GM23338 (cell line): ENCODE data around the gene CHST13. TPM values are rescaled to one million over a fixed set of nuclear protein-coding genes. Genes with fewer than 3 reads are reported as not detected.

ENCODE experiments used
- ATAC-seq: fragments of 200-7000 bp; cut with Tn5 transposase; 3 replicates; pipeline ENCODE4 v1.9.1; 2020
- DNase-seq: peaks from one replicate; pipeline ENCODE4 v3.0.0-alpha.2; 2015; ENCODE audit warnings: low spot score
- H2AFZ ChIP-seq: fragments of 200-600 bp; sonication (generic); 2 replicates; pipeline ENCODE4 v1.8.0; 2016; ENCODE audit warnings: antibody characterized with exemption, mild to moderate bottlenecking, moderate library complexity
- H3F3A ChIP-seq: fragments of 200-600 bp; sonication (generic); replicated peaks from 2 replicates; pipeline ENCODE4 v1.8.0; 2017; ENCODE audit warnings: antibody characterized with exemption, mixed run types, low read depth
- H3K27ac ChIP-seq: fragments of 200-600 bp; sonication (generic); 2 replicates; pipeline ENCODE4 v1.6.1; 2016; ENCODE audit warnings: low read depth
- H3K27me3 ChIP-seq: fragments of 200-600 bp; sonication (generic); 2 replicates; pipeline ENCODE4 v1.8.0; 2016; ENCODE audit warnings: mild to moderate bottlenecking, mixed run types, moderate library complexity; ENCODE audit not compliant: insufficient read depth
- H3K36me3 ChIP-seq: fragments of 200-600 bp; sonication (generic); 2 replicates; pipeline ENCODE4 v1.8.0; 2016; ENCODE audit warnings: mild to moderate bottlenecking; ENCODE audit not compliant: insufficient read depth
- H3K4me1 ChIP-seq: fragments of 200-600 bp; sonication (generic); 2 replicates; pipeline ENCODE4 v1.8.0; 2016; ENCODE audit warnings: mild to moderate bottlenecking, moderate library complexity; ENCODE audit not compliant: insufficient read depth
- H3K4me2 ChIP-seq: fragments of 200-600 bp; sonication (generic); 2 replicates; pipeline ENCODE4 v1.7.1; 2017; ENCODE audit warnings: mixed run types
- H3K4me3 ChIP-seq: fragments of 200-600 bp; sonication (generic); 2 replicates; pipeline ENCODE4 v1.6.1; 2016; ENCODE audit warnings: mixed run types
- H3K79me2 ChIP-seq: fragments of 200-600 bp; sonication (generic); replicated peaks from 2 replicates; pipeline ENCODE4 v1.8.0; 2017; ENCODE audit warnings: mild to moderate bottlenecking; ENCODE audit not compliant: insufficient read depth
- H3K9me2 ChIP-seq: fragments of 200-600 bp; sonication (generic); 2 replicates; pipeline ENCODE4 v1.8.0; 2017; ENCODE audit not compliant: insufficient read depth
- H4K20me1 ChIP-seq: fragments of 200-600 bp; sonication (generic); replicated peaks from 2 replicates; pipeline ENCODE4 v1.8.0; 2017; ENCODE audit warnings: mild to moderate bottlenecking; ENCODE audit not compliant: insufficient read depth
- H3K27ac Mint-ChIP-seq: 2 replicates; pipeline ENCODE4 v1.8.0; 2020; ENCODE audit warnings: inconsistent platforms, mild to moderate bottlenecking, moderate library complexity, mixed read lengths
- H3K27me3 Mint-ChIP-seq: 3 replicates; pipeline ENCODE4 v1.8.0; 2022; ENCODE audit warnings: low read depth, mild to moderate bottlenecking, moderate library complexity, mixed read lengths, inconsistent platforms; ENCODE audit not compliant: insufficient read depth, poor library complexity
- H3K36me3 Mint-ChIP-seq: 3 replicates; pipeline ENCODE4 v1.8.0; 2021; ENCODE audit warnings: low read depth, mild to moderate bottlenecking, inconsistent platforms, moderate library complexity, mixed read lengths
- H3K4me1 Mint-ChIP-seq: 3 replicates; pipeline ENCODE4 v1.8.0; 2020; ENCODE audit warnings: mild to moderate bottlenecking, inconsistent platforms, mixed read lengths
- H3K4me3 Mint-ChIP-seq: 3 replicates; pipeline ENCODE4 v1.8.0; 2021; ENCODE audit warnings: moderate library complexity, mild to moderate bottlenecking, inconsistent platforms, mixed read lengths
- H3K9me3 Mint-ChIP-seq: 3 replicates; pipeline ENCODE4 v1.8.0; 2020; ENCODE audit warnings: moderate library complexity, mild to moderate bottlenecking, inconsistent platforms, mixed read lengths
- EZH2phosphoT487 ChIP-seq: fragments of 200-600 bp; sonication (generic); IDR thresholded peaks from one replicate; pipeline ENCODE4 v1.8.1; 2018; ENCODE audit warnings: antibody characterized with exemption; ENCODE audit not compliant: unreplicated experiment
- ZNF114 ChIP-seq: fragments of 250-450 bp; sonication (Bioruptor Pico); IDR thresholded peaks from 2 replicates; pipeline ENCODE4 v1.5.0; 2020; ENCODE audit warnings: mild to moderate bottlenecking, moderate library complexity
- polyA plus RNA-seq: library from polyadenylated mRNA; unstranded; fragments of >200 nt; fragmentation: Nextera tagmentation; extraction: Ambion mirVana; gene quantifications from 2 replicates; pipeline ENCODE4 v1.2.1, GENCODE V29; 2016
- total RNA-seq: library from RNA; depleted of rRNA; stranded (reverse); fragments of >200 nt; shearing (Covaris generic); gene quantifications from 2 replicates; pipeline ENCODE4 v1.2.3, GENCODE V29; 2014
- TF ChIP-seq, protein P1 (sequence below): IDR thresholded peaks from one replicate; pipeline ENCODE4 v1.6.1; 2018; ENCODE audit warnings: antibody characterized with exemption; ENCODE audit not compliant: unreplicated experiment
- TF ChIP-seq, protein P2 (sequence below): fragments of 250-450 bp; sonication (Bioruptor Pico); IDR thresholded peaks from 2 replicates; pipeline ENCODE4 v1.5.0; 2020; ENCODE audit warnings: mild to moderate bottlenecking, moderate library complexity
- TF ChIP-seq, protein P3 (sequence below): IDR thresholded peaks from 2 replicates; pipeline ENCODE4 v1.6.1; 2016; ENCODE audit warnings: antibody characterized with exemption

CHST13 gene
- total and polyA plus RNA-seq, 2 experiments from 2014 or later, result 3.7 to 8.4 TPM

DNA sequence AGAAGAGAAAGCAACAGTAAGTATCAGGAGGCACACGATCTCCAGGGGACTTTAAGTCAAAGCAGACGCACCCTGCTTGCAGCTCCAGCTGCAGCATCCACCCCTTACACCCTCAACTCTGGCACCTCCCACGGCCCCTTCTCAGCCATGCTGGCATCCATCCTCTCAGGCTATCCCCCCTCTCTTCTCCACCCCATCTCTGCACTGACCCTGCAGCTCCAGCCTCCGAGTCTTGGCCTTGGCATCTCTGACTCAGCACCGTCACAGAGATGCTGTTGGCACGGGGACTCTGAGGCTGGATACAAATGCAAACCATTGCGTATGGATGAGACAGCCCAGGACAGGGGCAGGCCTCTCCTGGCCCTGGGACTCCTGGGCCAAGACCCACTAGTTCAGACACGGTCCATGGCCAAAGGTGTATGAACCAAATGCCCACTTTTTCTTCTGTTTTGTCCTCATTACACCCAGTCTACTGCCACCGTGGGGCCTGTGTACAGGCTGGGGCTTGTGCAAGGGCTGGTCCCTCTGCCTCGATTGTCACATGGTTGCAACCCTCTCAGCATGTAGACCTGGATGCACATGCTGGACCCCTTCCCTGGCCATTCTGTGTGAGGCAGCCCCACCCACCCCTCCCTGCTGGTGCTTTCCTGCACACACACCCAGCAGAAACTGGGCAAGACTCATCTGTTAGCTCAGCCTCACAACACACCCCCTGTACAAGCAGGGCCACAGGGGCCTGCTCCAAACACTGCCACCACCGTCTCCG, 29.6 kb upstream of the CHST13 start (continued):
- TF ChIP-seq, protein P1, sequence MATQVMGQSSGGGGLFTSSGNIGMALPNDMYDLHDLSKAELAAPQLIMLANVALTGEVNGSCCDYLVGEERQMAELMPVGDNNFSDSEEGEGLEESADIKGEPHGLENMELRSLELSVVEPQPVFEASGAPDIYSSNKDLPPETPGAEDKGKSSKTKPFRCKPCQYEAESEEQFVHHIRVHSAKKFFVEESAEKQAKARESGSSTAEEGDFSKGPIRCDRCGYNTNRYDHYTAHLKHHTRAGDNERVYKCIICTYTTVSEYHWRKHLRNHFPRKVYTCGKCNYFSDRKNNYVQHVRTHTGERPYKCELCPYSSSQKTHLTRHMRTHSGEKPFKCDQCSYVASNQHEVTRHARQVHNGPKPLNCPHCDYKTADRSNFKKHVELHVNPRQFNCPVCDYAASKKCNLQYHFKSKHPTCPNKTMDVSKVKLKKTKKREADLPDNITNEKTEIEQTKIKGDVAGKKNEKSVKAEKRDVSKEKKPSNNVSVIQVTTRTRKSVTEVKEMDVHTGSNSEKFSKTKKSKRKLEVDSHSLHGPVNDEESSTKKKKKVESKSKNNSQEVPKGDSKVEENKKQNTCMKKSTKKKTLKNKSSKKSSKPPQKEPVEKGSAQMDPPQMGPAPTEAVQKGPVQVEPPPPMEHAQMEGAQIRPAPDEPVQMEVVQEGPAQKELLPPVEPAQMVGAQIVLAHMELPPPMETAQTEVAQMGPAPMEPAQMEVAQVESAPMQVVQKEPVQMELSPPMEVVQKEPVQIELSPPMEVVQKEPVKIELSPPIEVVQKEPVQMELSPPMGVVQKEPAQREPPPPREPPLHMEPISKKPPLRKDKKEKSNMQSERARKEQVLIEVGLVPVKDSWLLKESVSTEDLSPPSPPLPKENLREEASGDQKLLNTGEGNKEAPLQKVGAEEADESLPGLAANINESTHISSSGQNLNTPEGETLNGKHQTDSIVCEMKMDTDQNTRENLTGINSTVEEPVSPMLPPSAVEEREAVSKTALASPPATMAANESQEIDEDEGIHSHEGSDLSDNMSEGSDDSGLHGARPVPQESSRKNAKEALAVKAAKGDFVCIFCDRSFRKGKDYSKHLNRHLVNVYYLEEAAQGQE, result no peak
- TF ChIP-seq ZNF114 (CRISPR knock-in tag) (no peak), EZH2phosphoT487 (no peak)
- TF ChIP-seq, protein P2, sequence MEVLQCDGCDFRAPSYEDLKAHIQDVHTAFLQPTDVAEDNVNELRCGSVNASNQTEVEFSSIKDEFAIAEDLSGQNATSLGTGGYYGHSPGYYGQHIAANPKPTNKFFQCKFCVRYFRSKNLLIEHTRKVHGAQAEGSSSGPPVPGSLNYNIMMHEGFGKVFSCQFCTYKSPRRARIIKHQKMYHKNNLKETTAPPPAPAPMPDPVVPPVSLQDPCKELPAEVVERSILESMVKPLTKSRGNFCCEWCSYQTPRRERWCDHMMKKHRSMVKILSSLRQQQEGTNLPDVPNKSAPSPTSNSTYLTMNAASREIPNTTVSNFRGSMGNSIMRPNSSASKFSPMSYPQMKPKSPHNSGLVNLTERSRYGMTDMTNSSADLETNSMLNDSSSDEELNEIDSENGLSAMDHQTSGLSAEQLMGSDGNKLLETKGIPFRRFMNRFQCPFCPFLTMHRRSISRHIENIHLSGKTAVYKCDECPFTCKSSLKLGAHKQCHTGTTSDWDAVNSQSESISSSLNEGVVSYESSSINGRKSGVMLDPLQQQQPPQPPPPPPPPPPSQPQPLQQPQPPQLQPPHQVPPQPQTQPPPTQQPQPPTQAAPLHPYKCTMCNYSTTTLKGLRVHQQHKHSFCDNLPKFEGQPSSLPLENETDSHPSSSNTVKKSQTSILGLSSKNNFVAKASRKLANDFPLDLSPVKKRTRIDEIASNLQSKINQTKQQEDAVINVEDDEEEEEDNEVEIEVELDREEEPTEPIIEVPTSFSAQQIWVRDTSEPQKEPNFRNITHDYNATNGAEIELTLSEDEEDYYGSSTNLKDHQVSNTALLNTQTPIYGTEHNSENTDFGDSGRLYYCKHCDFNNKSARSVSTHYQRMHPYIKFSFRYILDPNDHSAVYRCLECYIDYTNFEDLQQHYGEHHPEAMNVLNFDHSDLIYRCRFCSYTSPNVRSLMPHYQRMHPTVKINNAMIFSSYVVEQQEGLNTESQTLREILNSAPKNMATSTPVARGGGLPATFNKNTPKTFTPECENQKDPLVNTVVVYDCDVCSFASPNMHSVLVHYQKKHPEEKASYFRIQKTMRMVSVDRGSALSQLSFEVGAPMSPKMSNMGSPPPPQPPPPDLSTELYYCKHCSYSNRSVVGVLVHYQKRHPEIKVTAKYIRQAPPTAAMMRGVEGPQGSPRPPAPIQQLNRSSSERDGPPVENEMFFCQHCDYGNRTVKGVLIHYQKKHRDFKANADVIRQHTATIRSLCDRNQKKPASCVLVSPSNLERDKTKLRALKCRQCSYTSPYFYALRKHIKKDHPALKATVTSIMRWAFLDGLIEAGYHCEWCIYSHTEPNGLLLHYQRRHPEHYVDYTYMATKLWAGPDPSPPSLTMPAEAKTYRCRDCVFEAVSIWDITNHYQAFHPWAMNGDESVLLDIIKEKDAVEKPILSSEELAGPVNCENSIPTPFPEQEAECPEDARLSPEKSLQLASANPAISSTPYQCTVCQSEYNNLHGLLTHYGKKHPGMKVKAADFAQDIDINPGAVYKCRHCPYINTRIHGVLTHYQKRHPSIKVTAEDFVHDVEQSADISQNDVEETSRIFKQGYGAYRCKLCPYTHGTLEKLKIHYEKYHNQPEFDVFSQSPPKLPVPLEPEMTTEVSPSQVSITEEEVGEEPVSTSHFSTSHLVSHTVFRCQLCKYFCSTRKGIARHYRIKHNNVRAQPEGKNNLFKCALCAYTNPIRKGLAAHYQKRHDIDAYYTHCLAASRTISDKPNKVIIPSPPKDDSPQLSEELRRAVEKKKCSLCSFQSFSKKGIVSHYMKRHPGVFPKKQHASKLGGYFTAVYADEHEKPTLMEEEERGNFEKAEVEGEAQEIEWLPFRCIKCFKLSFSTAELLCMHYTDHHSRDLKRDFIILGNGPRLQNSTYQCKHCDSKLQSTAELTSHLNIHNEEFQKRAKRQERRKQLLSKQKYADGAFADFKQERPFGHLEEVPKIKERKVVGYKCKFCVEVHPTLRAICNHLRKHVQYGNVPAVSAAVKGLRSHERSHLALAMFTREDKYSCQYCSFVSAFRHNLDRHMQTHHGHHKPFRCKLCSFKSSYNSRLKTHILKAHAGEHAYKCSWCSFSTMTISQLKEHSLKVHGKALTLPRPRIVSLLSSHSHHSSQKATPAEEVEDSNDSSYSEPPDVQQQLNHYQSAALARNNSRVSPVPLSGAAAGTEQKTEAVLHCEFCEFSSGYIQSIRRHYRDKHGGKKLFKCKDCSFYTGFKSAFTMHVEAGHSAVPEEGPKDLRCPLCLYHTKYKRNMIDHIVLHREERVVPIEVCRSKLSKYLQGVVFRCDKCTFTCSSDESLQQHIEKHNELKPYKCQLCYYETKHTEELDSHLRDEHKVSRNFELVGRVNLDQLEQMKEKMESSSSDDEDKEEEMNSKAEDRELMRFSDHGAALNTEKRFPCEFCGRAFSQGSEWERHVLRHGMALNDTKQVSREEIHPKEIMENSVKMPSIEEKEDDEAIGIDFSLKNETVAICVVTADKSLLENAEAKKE (CRISPR knock-in tag), result no peak

DNA sequence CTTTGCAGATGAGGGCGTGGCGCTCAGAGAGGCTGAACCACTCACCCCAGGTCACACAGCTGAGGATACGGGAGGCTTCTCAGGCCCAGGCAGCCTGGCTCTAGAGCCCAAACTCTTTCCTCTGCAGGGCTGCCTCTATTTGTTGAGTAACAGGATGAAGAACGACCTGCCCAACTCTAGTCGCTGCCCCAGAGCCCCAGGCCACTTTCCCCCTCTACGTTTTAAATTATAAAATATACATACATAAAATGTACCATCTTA, 29.1 kb upstream of the CHST13 start:
- no peak overlapping the region for H3K4me3 ChIP-seq
- no peaks in the 10 kb centered on the region for H3K79me2 ChIP-seq
- no peak overlapping the region for H3K27ac Mint-ChIP-seq
- no peaks in the 10 kb centered on the region for H4K20me1 ChIP-seq
- no peaks in the 10 kb centered on the region for H3K36me3 Mint-ChIP-seq
- H3K4me2 ChIP-seq, result no peak overlapping the region
- no peaks in the 10 kb centered on the region for H3K36me3 ChIP-seq
- H3K4me3 Mint-ChIP-seq, result no peak overlapping the region
- H3K4me1 ChIP-seq, result peaks cover 8% of the 10 kb centered on the region; the same call in 1 of the 2 replicates
- H3K27me3 Mint-ChIP-seq, result peaks cover 19% of the 10 kb centered on the region
- H3F3A ChIP-seq, result no peaks in the 10 kb centered on the region
- H3K27me3 ChIP-seq, result no peaks in the 10 kb centered on the region
- H2AFZ ChIP-seq, result no peak overlapping the region
- DNase-seq (no peak), ATAC-seq (no peak)
- no peaks in the 10 kb centered on the region for H3K9me2 ChIP-seq
- peaks cover 22% of the 10 kb centered on the region for H3K4me1 Mint-ChIP-seq
- no peaks in the 10 kb centered on the region for H3K9me3 Mint-ChIP-seq
- no peak overlapping the region for H3K27ac ChIP-seq
- TF ChIP-seq, protein P3, sequence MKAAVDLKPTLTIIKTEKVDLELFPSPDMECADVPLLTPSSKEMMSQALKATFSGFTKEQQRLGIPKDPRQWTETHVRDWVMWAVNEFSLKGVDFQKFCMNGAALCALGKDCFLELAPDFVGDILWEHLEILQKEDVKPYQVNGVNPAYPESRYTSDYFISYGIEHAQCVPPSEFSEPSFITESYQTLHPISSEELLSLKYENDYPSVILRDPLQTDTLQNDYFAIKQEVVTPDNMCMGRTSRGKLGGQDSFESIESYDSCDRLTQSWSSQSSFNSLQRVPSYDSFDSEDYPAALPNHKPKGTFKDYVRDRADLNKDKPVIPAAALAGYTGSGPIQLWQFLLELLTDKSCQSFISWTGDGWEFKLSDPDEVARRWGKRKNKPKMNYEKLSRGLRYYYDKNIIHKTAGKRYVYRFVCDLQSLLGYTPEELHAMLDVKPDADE, result no peak
